Ammon's horn (tissue), 1 donor: ENCODE data around the gene WASF1.

ENCODE experiments used
- DNase-seq: peaks from one replicate; pipeline ENCODE4 v3.0.0-alpha.2; 2016; ENCODE audit warnings: low spot score

WASF1 gene

DNA sequence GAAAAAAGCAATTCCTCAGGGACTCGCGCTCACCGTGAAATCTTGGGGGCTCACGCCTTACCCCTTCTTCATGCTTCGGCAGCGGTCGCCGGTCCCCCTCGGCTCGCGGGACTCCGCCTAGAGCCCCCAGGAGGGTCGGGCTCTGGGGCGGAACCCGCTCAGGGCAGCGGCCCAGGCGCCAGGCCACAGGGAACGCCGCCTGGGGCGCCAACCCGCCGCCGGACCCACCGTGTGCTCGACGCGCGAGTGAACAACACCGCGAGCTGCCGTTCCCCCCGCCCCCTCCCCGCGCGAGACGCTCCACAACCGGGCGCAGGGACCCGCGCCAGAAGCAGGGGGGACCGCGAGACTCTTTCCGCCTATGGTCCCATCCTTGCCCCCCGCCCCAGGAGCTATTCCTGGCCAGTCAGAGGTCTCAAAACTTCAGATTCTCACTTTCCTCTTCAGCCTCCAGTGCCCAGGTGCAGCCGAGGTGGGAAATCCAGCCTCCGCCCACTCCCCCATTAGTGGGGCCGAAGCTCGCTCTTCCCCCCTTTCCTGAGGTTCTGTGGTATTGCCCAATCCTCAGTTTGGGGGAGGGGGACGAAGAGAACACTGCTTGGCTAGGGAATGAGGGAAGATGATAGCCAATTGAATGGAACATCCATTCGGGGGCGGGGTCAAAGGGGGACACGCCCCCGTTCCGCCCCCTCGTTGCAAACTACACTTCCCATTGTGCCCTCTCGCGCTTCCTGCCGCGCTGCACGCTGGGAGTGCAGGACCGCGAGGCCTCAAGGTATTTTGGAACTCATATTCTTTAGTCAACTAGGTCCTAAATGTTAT, at the start of gene WASF1:
Gene WASF1, minus strand, starts transcription at position 265 of the 822 bp plus-strand sequence. CDS start 52,069 bp downstream, outside the sequence.
- peak; percentile 98 for DNase-seq

DNA sequence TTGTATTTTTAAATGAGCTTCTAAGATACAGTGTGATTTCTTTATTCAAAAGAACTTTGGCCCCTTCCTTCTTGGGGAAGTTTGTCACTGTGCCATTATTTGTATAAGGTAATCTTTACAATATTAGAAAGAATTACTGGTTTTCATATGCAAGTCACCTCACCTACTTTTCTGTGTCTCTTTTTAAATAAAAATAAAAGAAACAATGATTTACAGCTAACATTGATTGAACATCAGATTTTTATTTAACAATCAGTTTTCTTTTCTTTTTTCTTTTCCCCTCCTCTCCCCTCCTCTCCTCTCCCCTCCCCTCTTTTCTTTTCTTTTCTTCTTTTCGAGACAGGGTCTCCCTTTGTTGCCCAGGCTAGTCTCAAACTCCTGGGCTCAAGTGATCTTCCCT, 46.8 kb upstream of the WASF1 start:
- no peak for DNase-seq

DNA sequence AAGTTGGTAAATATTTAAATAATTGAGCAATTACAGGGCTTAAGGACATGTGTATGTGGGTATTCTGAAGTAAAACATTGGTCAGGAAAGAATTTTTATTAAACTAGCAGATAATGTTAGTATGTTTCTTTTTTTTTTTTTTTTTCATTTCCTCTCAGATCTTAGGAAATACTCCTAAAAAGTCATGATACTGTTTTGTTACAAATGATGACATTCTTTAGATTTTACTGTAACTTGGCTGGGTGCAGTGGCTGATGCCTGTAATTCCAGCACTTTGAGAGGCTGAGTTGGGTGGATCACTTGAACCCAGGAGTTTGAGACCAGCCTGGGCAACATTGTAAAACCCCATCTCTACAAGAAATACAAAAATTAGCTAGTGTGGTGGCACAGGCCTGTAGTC, 42.3 kb upstream of the WASF1 start:
- no peak for DNase-seq

DNA sequence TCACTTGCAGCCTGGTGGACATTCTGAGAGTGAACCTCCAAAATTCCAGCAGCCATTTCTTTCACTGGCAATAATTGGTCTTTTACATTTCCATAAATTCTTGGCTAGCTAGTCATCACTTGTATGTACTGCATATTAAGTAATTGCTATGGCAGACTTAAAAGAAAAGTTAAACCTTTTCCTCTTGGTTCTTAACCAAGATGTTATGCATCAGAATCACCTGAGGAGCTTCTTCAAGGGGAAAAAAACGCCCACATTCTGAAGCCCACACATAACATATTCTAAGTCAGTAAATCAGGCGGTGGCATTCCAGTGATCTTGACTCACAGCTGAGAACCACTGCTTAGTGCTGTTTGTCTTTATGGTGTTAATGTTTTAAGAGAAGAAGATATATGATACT, 37.8 kb upstream of the WASF1 start:
- DNase-seq, result no peak

DNA sequence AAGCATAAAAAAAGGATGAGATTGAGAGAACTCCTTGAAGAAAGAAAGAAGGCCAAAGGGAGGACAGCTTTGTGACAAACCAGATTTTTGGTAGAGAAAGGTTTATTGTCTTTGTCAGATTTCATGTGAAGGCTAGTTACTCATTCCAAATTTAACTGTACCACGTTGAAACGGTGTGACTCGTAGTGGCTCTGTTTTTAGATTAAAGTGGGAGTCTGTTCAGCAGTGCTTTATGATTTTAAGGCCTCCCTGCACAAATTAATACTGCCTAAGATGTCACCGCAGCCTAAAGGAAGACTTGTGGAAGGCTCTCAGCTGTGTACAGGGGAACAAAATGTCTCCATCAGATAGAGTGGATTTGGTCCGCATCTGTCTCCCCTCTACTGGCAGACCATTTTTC, 36.7 kb upstream of the WASF1 start:
- peak; percentile 18 for DNase-seq

DNA sequence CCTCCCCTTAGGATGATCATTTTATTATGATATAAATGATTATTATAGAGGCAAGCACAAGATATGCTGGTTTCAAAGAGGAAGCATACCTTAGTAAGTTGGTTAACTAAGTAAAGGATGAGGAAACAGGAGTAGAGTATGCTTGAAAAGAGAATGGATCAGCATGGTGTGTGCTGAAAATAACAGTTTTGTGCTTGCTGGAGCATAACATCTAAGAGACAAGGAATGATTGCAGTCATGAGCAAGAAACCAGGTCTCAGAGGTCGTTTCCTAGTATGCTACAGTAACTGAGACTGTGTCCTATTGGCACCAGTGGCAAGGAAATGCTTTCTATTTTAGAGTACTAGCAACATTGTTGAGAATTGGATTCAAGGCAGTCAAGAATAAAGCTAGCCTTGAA, 34.9 kb upstream of the WASF1 start:
- DNase-seq, result no peak

DNA sequence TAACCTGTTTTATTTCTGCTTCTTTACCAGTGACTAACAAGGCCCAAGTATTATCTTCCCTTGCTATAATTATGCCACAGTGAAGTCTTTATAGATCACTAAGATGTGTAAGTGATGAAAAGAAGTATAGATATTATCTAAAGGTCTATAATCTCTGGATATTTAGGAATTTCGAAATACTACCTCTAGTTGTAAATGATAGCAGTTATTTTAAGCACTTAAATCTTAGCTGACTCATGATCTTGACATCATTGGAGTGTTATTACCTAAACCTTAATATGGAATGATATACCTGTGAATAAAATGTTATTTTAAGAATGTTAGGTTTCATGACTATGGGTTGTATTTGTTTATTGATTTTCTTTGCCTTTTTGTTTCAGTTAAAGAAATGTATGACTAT, 32.3 kb upstream of the WASF1 start:
- DNase-seq, result no peak

DNA sequence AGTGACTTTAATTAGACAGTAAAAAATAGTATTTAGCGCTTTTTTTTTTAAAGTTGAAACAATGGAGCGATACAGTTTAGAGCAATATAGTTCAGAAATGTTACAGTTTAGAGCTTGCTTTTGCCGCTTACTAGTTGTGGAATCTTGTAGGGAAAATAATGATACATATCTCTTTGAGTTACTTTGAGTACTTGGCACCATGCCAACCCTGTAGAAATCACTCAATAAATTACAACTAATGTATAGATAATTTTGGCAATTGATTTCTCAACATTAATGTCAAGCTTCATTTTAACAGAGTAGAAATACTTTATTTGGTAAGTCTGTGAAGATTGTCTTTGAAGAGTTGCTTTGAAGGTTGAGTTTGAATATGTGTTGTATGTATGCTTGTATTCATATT, 28.2 kb upstream of the WASF1 start:
- DNase-seq, result no peak

DNA sequence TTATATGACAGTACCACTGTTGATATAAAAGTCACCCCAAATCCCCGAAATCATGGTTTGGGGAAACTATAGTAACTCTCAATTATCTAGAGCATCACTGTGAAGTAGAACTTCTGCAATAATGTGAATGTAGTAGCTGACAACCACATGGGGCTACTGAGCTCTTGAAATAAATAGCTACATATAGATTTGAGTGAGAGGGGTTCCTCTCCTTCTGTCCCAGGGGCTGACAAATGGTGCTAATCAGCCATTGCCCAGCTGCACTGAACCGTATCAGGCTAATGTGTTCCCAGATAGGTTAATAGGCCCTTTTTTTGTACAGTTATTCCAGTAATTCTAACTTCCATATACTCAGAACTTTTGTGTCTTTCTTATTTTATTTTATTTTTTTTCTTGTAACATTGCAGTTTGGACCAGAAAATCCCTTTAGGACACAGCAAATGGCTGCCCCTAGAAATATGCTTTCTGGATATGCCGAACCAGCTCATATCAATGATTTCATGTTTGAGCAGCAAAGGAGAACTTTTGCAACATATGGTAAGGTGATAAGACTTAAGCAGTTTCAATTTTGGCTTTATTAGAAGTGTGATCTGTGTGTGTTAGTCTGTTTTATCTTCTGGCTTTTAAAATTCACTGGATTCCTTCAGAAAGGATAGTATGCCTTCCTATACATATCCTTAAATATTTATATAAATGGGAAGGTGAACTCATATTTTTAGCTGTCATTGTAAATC, 21.8 kb upstream of the WASF1 start:
- DNase-seq, result no peak

DNA sequence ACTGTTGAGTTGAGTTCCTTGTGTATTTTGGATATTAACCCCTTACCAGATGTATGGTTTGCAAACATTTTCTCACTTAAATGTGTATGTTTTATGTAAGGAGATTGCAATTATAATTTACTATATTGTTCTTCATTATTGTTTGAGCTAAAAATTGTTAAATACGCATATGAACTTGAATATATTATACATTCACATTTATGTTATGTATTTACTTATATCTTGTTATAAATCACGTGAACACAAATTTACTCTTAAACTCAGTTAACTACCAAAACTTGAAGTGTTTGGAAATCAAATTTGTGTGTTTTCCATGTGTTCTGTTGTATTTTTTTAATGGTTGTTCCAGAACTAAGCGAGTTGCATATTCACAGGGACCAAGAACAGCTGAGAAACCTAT, 19.1 kb upstream of the WASF1 start:
- DNase-seq, result no peak

DNA sequence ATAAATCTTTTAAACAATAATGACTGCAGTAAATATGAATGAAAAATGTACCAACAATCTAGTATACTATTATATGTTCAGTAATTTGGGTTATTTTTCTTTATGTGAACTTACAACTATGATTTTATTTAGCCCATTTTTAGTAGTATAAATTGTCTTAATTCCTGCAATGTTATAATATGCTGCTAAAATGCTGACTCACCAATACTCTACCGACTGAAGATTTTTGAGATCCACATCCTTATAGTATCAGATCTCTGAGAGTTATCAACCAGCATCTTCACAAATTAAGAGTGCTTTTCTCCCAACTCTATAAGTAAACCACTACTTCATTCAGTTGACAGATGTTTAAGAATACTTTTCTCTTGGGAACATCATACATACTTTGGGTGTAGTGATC, 17.4 kb upstream of the WASF1 start:
- no peak for DNase-seq

DNA sequence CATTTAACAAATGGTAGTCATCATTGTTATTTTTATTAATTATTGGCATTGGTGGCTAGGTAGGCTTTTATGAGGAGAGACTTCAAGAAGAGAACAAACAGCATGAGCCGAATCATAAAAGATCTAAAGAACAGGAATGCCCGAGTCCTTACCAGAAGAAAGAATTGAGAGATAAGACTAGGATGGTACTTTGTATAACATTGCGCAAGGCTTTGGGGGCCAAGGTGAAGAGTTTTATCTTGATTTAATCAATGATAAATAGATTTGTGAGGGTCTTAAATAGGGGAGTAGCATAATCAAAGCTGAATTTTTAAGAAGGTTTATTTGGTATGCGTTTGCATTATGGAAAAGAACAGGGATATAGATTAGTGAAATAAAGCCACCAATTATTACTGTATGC, 16.2 kb upstream of the WASF1 start:
- DNase-seq, result no peak

DNA sequence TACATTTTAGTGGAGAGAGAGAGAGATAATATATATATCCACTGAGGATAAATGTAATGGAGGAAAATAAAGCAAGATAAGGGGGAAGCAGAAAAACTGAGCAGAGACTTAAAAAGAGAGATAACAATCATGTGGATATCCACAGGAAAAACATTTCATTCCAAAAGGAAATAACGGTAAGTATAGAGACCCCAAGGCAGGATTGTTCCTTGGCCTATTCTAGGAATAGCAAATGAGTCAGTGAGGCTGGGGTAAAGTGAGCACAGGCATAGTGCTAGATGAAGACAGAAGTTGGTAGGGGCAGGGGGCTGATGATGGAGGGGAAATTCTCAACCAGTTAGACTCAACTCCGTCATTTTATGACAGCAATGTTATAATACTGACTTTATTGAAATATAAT, 12.0 kb upstream of the WASF1 start:
- no peak for DNase-seq

DNA sequence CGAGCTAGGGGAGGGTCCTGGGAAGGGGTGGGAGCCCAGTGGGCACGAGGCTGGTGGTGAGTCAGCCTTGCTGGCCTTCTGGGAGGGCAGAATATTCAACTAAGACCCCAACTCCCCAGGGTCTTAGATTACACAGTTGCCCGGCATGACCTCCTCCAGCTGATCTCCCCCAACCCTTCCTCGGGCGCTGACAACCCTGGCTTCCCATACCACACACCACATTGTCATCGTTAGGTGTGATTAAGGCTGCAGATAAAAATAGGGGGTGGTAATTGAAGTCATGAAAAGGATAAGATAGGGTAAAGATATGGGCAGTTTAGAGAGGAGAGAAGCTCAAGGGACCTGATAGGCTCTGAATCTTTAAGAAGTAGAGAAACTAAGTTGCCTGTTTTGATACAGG, 11.3 kb upstream of the WASF1 start:
- no peak for DNase-seq

DNA sequence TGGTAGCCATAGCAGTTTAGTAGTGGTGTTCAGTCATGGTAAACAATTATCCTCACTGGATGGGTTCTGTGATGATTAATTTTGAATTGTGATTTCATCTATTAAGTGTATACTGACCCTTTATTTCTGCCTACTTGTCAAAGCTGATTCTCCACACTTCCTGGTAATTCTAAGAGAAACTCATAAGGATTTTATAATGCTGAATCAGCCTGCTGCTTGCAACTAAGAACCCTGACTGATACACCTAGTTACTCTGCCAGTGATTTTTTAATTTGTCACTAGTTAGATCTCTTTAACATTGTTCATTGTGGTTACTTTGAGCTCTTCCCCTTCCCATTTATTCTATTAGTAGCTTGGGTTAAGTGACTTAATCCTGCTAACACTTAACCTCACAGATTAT, 9.3 kb upstream of the WASF1 start:
- no peak for DNase-seq

DNA sequence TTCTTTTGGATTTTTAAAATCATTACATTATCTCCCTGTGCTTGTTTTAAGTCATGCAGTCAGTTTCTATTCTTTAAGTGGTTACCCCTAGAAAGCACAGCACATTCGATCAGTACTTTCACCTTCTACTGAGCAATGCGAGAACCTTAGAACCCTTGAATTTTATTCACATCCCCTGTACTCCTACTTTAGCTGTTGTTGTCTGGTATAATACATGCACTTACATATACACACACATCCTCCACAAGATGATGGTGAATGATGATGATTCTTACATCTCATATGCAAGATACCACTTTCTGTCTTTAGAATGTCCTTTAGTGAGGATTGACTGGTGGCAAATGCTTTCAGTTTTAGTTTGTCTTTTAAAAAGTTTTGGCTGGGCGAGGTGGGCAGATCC, 6.4 kb upstream of the WASF1 start:
- no peak for DNase-seq

DNA sequence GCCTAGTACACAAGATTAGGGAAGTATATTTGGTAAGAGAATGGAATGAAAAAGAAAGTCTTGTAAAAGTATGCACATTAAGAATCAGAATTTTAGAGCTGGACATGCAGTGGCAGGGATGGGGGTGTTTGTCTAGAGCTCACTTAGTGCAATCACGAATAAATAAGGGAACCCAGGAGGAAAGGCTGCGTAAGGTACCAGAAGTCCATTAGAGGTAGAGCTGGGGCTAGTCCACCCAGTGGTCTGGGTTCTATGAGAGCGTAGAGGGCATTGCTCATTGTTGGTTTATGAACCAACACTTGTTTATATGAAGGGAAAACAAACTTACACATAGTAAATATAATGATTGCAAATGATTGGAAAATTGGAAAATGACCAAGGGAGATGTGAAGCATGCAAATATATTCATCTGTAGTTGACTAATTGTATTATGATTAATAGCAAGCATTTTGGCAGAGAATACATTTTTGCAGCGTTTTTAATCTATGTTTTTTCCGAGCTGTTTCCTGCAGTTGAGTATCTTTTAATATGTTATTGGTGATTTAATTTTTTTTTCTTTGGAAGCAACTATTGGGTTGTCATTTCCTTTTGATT, 3.9 kb upstream of the WASF1 start:
- DNase-seq, result no peak

DNA sequence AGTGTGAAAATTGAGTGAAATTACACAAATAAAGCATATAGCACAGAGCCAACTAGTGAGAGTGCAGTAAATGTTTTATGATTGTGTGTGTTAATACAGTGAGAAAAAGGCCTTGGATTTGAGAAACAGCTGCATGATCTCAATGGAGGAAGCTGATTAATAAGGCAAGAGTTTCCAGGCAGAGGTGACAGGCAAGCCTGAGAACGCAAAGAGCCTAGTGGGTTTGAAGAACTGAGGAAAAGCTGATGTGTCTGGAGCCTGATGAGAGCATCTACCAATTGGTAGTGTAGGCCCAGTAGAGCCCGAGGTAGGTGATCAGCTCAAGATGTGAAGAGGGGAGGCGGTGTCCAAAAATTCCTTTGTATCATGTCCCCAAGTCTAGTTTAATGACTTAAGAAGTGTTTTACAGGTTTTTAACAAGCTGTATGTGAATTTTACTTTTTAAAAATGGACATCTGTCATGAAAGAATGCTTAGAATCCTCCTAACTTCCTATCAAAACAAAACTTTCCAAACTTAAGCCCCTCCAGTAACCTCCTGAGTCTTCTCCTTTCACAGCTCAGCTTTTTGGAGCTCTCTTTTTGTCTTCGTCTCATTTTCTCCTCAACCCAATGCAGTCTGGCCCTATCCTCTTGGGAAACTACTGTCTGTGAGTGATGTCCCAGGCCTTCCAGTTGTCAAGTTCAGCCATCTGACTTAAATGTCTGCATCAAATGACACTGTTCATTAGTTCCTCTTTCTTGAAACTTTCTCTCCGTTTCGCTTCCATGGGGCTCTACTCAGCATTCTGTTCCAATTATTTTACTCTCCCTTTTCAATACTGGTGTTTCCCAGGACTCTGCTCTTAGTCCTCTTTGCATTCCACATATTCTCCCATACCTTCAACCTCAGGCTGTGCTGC, 1.9 kb upstream of the WASF1 start:
- DNase-seq, result peak; percentile 24

DNA sequence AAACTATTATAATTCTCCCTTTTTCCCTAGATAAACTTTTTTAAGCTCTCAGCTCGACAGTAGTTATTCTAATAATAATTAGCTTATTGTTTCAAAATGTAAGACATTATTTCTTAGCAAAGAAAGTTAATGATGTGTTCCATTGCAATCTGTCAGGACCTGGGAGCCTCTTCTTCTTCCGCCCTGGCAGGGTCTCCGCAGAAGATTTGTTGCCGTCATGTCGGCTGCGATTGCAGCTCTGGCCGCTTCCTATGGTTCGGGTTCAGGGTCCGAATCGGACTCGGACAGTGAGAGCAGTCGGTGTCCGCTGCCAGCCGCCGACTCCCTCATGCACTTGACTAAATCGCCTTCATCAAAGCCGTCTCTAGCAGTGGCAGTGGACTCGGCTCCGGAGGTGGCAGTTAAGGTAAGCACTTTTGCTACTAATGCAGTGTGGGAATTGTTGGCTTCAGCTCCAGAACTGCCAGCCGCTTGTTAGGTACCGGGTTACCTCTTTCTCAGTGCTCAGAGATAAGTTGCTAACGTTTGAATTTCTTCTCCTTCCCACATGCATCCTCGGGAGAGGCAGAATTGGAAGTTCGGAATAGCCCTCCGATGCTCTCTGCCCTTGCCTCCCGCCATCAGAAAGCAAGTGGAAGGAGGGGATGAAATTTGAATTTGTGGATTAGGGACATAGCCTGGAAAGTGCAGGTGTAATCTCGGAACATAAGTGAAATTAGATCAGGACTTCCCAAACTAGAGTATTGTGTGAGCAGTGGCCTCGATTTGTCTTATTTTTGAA, 948 bp upstream of the WASF1 start, which contains the start of gene CDC40:
Gene CDC40, plus strand, starts transcription at position 200 of the 781 bp plus-strand sequence. Its CDS starts 18 bp downstream, at position 218.
- DNase-seq, result peak; percentile 84

DNA sequence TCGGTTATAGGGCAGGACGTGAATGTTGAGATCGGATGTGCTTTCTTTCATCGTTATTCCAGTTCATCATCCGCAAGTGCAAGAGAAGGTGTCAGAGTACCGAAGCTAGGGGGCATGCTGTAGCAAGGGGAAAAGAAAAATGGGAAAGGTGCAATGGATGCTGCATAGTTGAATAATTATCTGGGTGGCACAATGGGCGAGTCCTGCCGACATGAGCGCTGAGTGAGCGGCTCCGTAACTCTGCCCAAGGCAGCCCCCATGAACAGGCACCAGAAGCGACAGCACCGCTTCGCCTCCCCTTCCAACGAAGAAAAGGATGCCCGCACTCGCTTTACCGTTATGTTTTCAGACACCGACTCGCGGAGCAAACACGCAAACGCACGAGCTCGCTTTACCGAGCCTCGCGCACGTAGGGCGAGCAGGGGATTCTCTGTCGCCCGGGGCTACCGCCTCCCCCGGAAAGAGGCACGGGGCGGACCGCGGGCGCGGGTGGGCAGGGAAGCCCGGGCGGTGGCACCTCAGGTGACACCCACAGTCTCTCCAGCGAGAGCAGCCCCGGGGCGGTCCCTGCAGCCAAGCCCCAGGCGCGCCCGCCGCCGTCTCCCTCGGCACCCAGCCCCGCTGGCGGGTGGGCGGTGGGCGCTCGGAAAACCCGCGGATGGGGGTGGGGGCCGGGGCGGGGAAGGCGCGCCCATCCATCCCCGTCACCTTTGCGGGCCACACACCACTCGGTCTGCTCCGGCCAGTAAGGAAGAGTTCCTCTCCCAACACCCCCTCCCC, 654 bp downstream of the WASF1 start:
- peak; percentile 88 for DNase-seq
